Mucosa of descending colon (tissue), 3 donors: ENCODE measurements around the gene NAA30. TPM values are rescaled to one million over a fixed set of nuclear protein-coding genes. Genes with fewer than 3 reads are reported as not detected.

Source experiments
- ATAC-seq: fragments of 200-7000 bp; cut with Tn5 transposase; one replicate; pipeline ENCODE4 v1.9.1; 2020; ENCODE audit warnings: mild to moderate bottlenecking, moderate library complexity
- DNase-seq, 3 donors: peaks; one replicate each; pipeline ENCODE4 v3.0.0-alpha.2; 2020
- H3K36me3 ChIP-seq: fragments of 200-600 bp; one replicate; pipeline ENCODE4 v1.8.0; 2021; ENCODE audit warnings: low read depth, mild to moderate bottlenecking
- H3K4me1 ChIP-seq: fragments of 200-600 bp; one replicate; pipeline ENCODE4 v1.8.0; 2021; ENCODE audit warnings: low read depth, mild to moderate bottlenecking
- H3K4me3 ChIP-seq: fragments of 200-600 bp; one replicate; pipeline ENCODE4 v1.8.0; 2021; ENCODE audit warnings: mild to moderate bottlenecking
- H3K9me3 ChIP-seq: fragments of 200-600 bp; one replicate; pipeline ENCODE4 v1.8.0; 2021; ENCODE audit warnings: mild to moderate bottlenecking
- intact Hi-C, 2 donors: fragments of 100-400 bp; cut with DNase I in 1 of 2; cut with micrococcal nuclease in 1 of 2; formaldehyde crosslinking; loops; one replicate each; pipeline versions ENCODE4 v1.11.0 to v1.11.1; 2022; cut with DNase I, micrococcal nuclease
- total RNA-seq, 3 donors: library from RNA; stranded (reverse); fragmentation: NEBNext Ultra II Directional in 2 of 3; extraction: Animal tissue kit (Norgen Biotek cat#: 25700) in 2 of 3; gene quantifications; one replicate each; pipeline versions ENCODE4 v1.2.1 to v1.2.4, GENCODE V29; 2021 to 2023
- TF ChIP-seq, protein P1 (sequence below): fragments of 200-600 bp; IDR thresholded peaks from one replicate; pipeline ENCODE4 v1.8.0; 2022; ENCODE audit warnings: antibody characterized with exemption, mild to moderate bottlenecking
- donor health status: DM: no; HTN: no; CAD: no; lungs with moderate emphysema.
- donor health status: DM: no; HTN: no; CAD: no.
- donor health status: DM: no; HTN: yes; CAD: no.

Gene NAA30
- total RNA-seq, 3 donors from 2014 or later, result 14.1 to 23.2 (median 16.2) TPM

GRCh38 chr14:57412341-57412740 is 22.0 kb downstream of the NAA30 start:
- TF ChIP-seq, protein P1, sequence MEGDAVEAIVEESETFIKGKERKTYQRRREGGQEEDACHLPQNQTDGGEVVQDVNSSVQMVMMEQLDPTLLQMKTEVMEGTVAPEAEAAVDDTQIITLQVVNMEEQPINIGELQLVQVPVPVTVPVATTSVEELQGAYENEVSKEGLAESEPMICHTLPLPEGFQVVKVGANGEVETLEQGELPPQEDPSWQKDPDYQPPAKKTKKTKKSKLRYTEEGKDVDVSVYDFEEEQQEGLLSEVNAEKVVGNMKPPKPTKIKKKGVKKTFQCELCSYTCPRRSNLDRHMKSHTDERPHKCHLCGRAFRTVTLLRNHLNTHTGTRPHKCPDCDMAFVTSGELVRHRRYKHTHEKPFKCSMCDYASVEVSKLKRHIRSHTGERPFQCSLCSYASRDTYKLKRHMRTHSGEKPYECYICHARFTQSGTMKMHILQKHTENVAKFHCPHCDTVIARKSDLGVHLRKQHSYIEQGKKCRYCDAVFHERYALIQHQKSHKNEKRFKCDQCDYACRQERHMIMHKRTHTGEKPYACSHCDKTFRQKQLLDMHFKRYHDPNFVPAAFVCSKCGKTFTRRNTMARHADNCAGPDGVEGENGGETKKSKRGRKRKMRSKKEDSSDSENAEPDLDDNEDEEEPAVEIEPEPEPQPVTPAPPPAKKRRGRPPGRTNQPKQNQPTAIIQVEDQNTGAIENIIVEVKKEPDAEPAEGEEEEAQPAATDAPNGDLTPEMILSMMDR, result no peak

DNA sequence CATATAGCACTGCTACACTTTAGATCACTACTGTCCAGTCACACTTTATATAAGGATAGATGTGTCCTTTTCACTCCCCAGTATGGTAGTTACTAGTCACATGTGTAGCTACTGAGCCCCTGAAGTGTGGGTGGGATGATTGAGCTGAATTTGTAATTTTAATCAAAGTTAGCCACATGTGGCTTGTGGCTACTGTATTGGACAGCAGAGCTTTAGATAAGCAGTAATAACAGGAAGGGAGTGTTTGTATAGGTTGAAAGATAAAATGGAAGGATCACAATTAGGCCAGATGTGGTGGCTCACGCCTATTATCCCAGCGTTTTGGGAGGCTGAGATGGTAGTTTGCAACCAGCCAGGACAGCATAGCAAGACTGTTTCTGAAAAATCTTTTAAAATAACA is 23.5 kb downstream of the NAA30 start:
- H3K36me3 ChIP-seq, result no peaks in the 10 kb centered on the region
- TF ChIP-seq, protein P1, result no peak
- DNase-seq, result no peak
- no peaks in the 10 kb centered on the region for H3K9me3 ChIP-seq
- H3K4me1 ChIP-seq, result no peaks in the 10 kb centered on the region
- ATAC-seq, result no peak
- H3K4me3 ChIP-seq, result no peak overlapping the region
- intact Hi-C loops, result no loop called here

More at GRCh38 chr14:57412341-57412740, 22.0 kb downstream of the NAA30 start:
- DNase-seq (no peak), ATAC-seq (peak; percentile 22)
- H3K4me1 ChIP-seq, result no peaks in the 10 kb centered on the region
- no peaks in the 10 kb centered on the region for H3K36me3 ChIP-seq
- H3K4me3 ChIP-seq, result no peak overlapping the region
- no peaks in the 10 kb centered on the region for H3K9me3 ChIP-seq
- intact Hi-C loops, result no loop called here

DNA sequence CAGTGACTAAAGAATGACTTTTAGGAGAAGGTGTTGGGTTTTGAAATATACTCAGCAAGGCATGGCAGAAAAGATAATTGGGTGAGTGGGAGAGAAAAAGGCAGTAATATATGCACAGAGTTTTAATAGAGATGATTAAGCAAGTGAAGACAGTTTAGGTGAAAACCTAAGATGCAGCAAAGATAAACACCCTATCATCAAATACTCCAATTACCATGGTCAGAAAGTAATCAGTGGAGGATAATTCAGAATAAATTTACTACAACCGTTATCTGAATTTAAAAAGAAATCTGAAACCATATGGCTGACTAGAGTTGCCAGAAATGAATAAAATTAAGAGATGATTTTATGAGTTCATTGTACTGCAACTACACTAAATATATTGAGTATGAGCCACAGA is 26.8 kb downstream of the NAA30 start:
- no peaks in the 10 kb centered on the region for H3K36me3 ChIP-seq
- intact Hi-C loops, result no loop called here

DNA sequence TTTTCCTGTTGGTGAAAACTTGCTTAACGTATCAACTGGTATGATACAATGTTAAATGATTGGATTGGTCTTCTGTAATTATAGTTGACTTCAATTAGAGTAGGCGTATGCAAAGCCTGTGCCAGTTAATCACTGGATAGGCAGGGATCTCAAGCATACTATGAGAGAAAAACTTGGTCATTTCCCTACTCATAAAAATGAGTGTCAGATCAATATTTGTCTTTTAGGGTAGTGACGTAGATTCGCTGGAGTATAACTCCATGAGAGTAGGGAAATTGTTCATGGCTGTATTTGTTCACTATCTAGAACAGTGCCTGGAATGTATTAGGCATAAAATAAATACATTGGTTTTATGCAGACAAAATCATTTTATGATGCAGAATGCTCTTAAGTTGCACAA is 28.6 kb downstream of the NAA30 start:
- no peaks in the 10 kb centered on the region for H3K9me3 ChIP-seq
- no peaks in the 10 kb centered on the region for H3K4me1 ChIP-seq
- intact Hi-C loops, result no loop called here
- ATAC-seq, result peak; percentile 53
- H3K36me3 ChIP-seq, result no peaks in the 10 kb centered on the region
- no peak for DNase-seq
- TF ChIP-seq, protein P1, result no peak
- no peak overlapping the region for H3K4me3 ChIP-seq

More for the DNA sequence above, 26.8 kb downstream of the NAA30 start:
- DNase-seq (no peak), ATAC-seq (no peak)
- TF ChIP-seq, protein P1, result no peak
- Histone ChIP-seq H3K4me3 (no peak overlapping the region), H3K4me1 (no peaks in the 10 kb centered on the region), H3K9me3 (no peaks in the 10 kb centered on the region)

DNA sequence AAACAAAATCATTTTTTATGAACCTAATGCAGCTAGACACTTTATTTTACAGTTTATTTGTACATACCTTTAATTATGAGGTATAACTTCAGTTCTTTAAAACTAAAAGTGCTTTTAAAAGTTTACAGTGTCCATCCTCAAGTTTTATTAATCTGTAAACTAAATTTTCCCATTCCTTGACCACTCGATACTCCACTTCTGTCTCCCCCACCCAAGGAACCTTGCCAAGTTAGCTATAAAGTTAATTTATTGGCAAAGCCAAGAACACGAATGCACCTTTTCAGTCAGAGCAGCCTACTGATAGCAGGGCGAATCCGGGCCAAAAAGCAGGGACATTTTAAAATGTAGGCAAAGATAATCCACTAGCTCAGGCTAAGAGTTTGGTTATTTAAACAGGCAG is 29.6 kb downstream of the NAA30 start:
- no peaks in the 10 kb centered on the region for H3K4me1 ChIP-seq
- no peaks in the 10 kb centered on the region for H3K36me3 ChIP-seq
- no peak for ATAC-seq
- no peak overlapping the region for H3K4me3 ChIP-seq
- TF ChIP-seq, protein P1, result no peak
- no peaks in the 10 kb centered on the region for H3K9me3 ChIP-seq
- intact Hi-C loops, result no loop called here
- no peak for DNase-seq

- Histone ChIP-seq H3K9me3 (no peaks in the 10 kb centered on the region), H3K36me3 (no peaks in the 10 kb centered on the region), H3K4me3 (no peak overlapping the region), H3K4me1 (no peaks in the 10 kb centered on the region)
- DNase-seq (no peak), ATAC-seq (no peak)
- intact Hi-C loops, result no loop called here
- TF ChIP-seq, protein P1, result no peak
Observed at GRCh38 chr14:57420986-57421385, 30.6 kb downstream of the NAA30 start.
